ENCODE measurements around the gene ATP7B.

GRCh38 chr13:51919531-51919930 lies 91.7 kb downstream of the ATP7B start:
- TF ChIP-seq CTCF (IDR thresholded peaks at IDR 0.05; ENCODE audit: insufficient read depth, low read depth, low read length) (no peak), EZH2 (IDR thresholded peaks at IDR 0.05; ENCODE audit: insufficient read depth, low read length) (no peak)

Data from astrocyte (in vitro differentiated cells and primary cell).